H1 (cell line): ENCODE data around the gene ECT2L. TPM values are rescaled to one million over a fixed set of nuclear protein-coding genes. Genes with fewer than 3 reads are reported as not detected.

Source experiments
- CTCF ChIA-PET: fragments of 300-600 bp; sonication (Branson Sonifier 250); formaldehyde crosslinking; loops from one replicate; lab custom pipeline; 2021; ENCODE audit not compliant: partially characterized antibody; lab: Charles Lee
- POLR2A ChIA-PET: fragments of 300-600 bp; sonication (Branson Sonifier 250); formaldehyde crosslinking; loops from one replicate; lab custom pipeline; 2021; ENCODE audit warnings: inconsistent platforms; ENCODE audit not compliant: partially characterized antibody; lab: Charles Lee
- DNase-seq, 2 experiments: peaks; one replicate each; pipeline versions ENCODE4 v3.0.0 to v3.0.0-alpha.2; 2010 to 2022; ENCODE audit warnings: low spot score in 2 of 2, low read depth in 1 of 2, mixed read lengths in 1 of 2
- FAIRE-seq: peaks from 2 replicates; lab custom pipeline; 2011; peaks lifted over from hg19 to GRCh38; lab: Jason Lieb, UNC
- H2AFZ ChIP-seq: 2 replicates; pipeline ENCODE4 v1.8.1; 2012; ENCODE audit warnings: low read length, inconsistent platforms
- H2AK5ac ChIP-seq: 2 replicates; pipeline ENCODE4 v1.6.1; 2013; ENCODE audit warnings: low read depth, low read length
- H2BK120ac ChIP-seq: replicated peaks from 2 replicates; pipeline ENCODE3; 2013; ENCODE audit warnings: low read depth, low read length, inconsistent platforms
- H2BK12ac ChIP-seq: 2 replicates; pipeline ENCODE4 v1.6.1; 2013; ENCODE audit warnings: low read depth, low read length
- H2BK15ac ChIP-seq: 2 replicates; pipeline ENCODE4 v1.6.1; 2013; ENCODE audit warnings: low read length
- H2BK20ac ChIP-seq: 2 replicates; pipeline ENCODE4 v1.6.1; 2013; ENCODE audit warnings: low read length
- H2BK5ac ChIP-seq: 2 replicates; pipeline ENCODE4 v1.6.1; 2013; ENCODE audit warnings: low read depth, low read length
- H3K14ac ChIP-seq: 2 replicates; pipeline ENCODE4 v1.6.1; 2013; ENCODE audit warnings: inconsistent platforms; ENCODE audit not compliant: insufficient read length
- H3K18ac ChIP-seq: 2 replicates; pipeline ENCODE4 v1.6.1; 2013; ENCODE audit warnings: low read length; ENCODE audit errors: extremely low read depth
- H3K23ac ChIP-seq: 2 replicates; pipeline ENCODE4 v1.6.1; 2013; ENCODE audit warnings: inconsistent platforms; ENCODE audit not compliant: insufficient read length
- H3K23me2 ChIP-seq: 2 replicates; pipeline ENCODE4 v1.6.1; 2013; ENCODE audit warnings: low read depth, low read length
- H3K27ac ChIP-seq: 2 replicates; pipeline ENCODE4 v1.6.1; 2011; ENCODE audit warnings: low read depth, low read length, inconsistent platforms
- H3K27me3 ChIP-seq, 4 experiments: replicated peaks in 1 of 4; 1 replicate in 1 of 4; 2 replicates in 3 of 4; pipeline versions ENCODE4 v1.6.1 to v1.8.1; 2011 to 2013; ENCODE audit warnings: low read length in 3 of 4, mild to moderate bottlenecking in 3 of 4, inconsistent platforms in 2 of 4, mixed read lengths in 2 of 4, moderate library complexity in 1 of 4; ENCODE audit not compliant: control insufficient read depth in 3 of 4, insufficient read depth in 3 of 4; ENCODE audit errors: extremely low read depth in 1 of 4
- H3K36me3 ChIP-seq, 4 experiments: 2 replicates each; pipeline versions ENCODE4 v1.6.1 to v1.8.1; 2011 to 2013; ENCODE audit warnings: mild to moderate bottlenecking in 4 of 4, low read length in 3 of 4, moderate library complexity in 2 of 4, control low read depth in 1 of 4, inconsistent platforms in 1 of 4; ENCODE audit not compliant: insufficient read depth in 4 of 4, control insufficient read depth in 2 of 4
- H3K4ac ChIP-seq: replicated peaks from 2 replicates; pipeline ENCODE3; 2013; ENCODE audit warnings: low read length, low read depth, mixed read lengths, inconsistent platforms; ENCODE audit not compliant: insufficient read length
- H3K4me1 ChIP-seq, 4 experiments: replicated peaks in 1 of 4; 1 replicate in 1 of 4; 2 replicates in 3 of 4; pipeline versions ENCODE4 v1.6.1 to v1.8.1; 2011 to 2013; ENCODE audit warnings: low read length in 3 of 4, inconsistent platforms in 2 of 4, mixed read lengths in 1 of 4; ENCODE audit not compliant: insufficient read depth in 4 of 4, control insufficient read depth in 3 of 4
- H3K4me2 ChIP-seq, 2 experiments: 2 replicates each; pipeline versions ENCODE4 v1.6.1 to v1.8.1; 2011 to 2013; ENCODE audit warnings: low read depth in 2 of 2, low read length in 2 of 2, control low read depth in 1 of 2, inconsistent platforms in 1 of 2, mild to moderate bottlenecking in 1 of 2; ENCODE audit not compliant: insufficient read depth in 1 of 2
- H3K4me3 ChIP-seq, 4 experiments: fragments of 200-600, 300-600 bp in 1 of 4; sonication (generic), shearing (Covaris generic), sonication (Bioruptor Twin) in 1 of 4; 2 replicates each; pipeline versions ENCODE4 v1.5.1 to v1.8.1; 2011 to 2016; ENCODE audit warnings: low read length in 4 of 4, low read depth in 3 of 4, control low read depth in 2 of 4, inconsistent platforms in 2 of 4, mild to moderate bottlenecking in 2 of 4, mixed read lengths in 1 of 4, moderate library complexity in 1 of 4; ENCODE audit not compliant: insufficient read depth in 2 of 4; ENCODE audit errors: extremely low read depth in 1 of 4
- H3K56ac ChIP-seq: replicated peaks from 2 replicates; pipeline ENCODE3; 2013; ENCODE audit warnings: low read depth, mild to moderate bottlenecking, mixed read lengths, low read length, inconsistent platforms; ENCODE audit not compliant: insufficient read length
- H3K79me1 ChIP-seq: 2 replicates; pipeline ENCODE4 v1.6.1; 2013; ENCODE audit warnings: low read depth, low read length, control low read depth
- H3K79me2 ChIP-seq, 2 experiments: 2 replicates each; pipeline versions ENCODE4 v1.6.1 to v1.8.1; 2012 to 2013; ENCODE audit warnings: low read length in 2 of 2, mild to moderate bottlenecking in 2 of 2, inconsistent platforms in 1 of 2; ENCODE audit not compliant: insufficient read depth in 2 of 2, control insufficient read depth in 1 of 2
- H3K9ac ChIP-seq, 4 experiments: replicated peaks in 1 of 4; 1 replicate in 1 of 4; 2 replicates in 3 of 4; pipeline versions ENCODE4 v1.6.1 to v1.8.1; 2011 to 2013; ENCODE audit warnings: low read depth in 3 of 4, low read length in 3 of 4, control low read depth in 2 of 4, mild to moderate bottlenecking in 2 of 4, moderate library complexity in 2 of 4, inconsistent platforms in 1 of 4; ENCODE audit errors: extremely low read depth in 1 of 4
- H3K9me3 ChIP-seq, 2 experiments: 2 replicates each; pipeline versions ENCODE4 v1.6.1 to v1.8.1; 2012 to 2013; ENCODE audit warnings: mild to moderate bottlenecking in 2 of 2, moderate library complexity in 2 of 2, control low read depth in 1 of 2, inconsistent platforms in 1 of 2, low read depth in 1 of 2, low read length in 1 of 2, mixed read lengths in 1 of 2; ENCODE audit not compliant: insufficient read depth in 2 of 2
- H4K20me1 ChIP-seq, 2 experiments: replicated peaks in 1 of 2; 2 replicates each; pipeline versions ENCODE3 to v1.8.1; 2011 to 2013; ENCODE audit warnings: inconsistent platforms in 2 of 2, low read length in 2 of 2, mild to moderate bottlenecking in 1 of 2; ENCODE audit not compliant: insufficient read depth in 2 of 2, control insufficient read depth in 1 of 2
- H4K5ac ChIP-seq: 2 replicates; pipeline ENCODE4 v1.6.1; 2013; ENCODE audit warnings: low read length, low read depth, mixed read lengths, inconsistent platforms; ENCODE audit not compliant: insufficient read length
- H4K8ac ChIP-seq: 2 replicates; pipeline ENCODE4 v1.8.0; 2013; ENCODE audit warnings: mild to moderate bottlenecking, moderate library complexity, low read length, inconsistent platforms; ENCODE audit not compliant: insufficient read depth; ENCODE audit errors: extremely low read depth
- H4K91ac ChIP-seq: replicated peaks from 2 replicates; pipeline ENCODE3; 2013; ENCODE audit warnings: low read length, mixed read lengths, inconsistent platforms; ENCODE audit not compliant: insufficient read length
- EP300 ChIP-seq, 2 experiments: IDR thresholded peaks; 1 replicate in 1 of 2; 2 replicates in 1 of 2; pipeline ENCODE4 v1.6.1; 2011 to 2012; ENCODE audit warnings: low read depth in 2 of 2, low read length in 2 of 2, mild to moderate bottlenecking in 2 of 2, borderline replicate concordance in 1 of 2, inconsistent platforms in 1 of 2, moderate library complexity in 1 of 2
- EZH2 ChIP-seq: fragments of 200-600 bp; sonication (generic); IDR thresholded peaks from 2 replicates; pipeline ENCODE4 v1.7.1; 2012; ENCODE audit warnings: low read depth, mild to moderate bottlenecking, moderate library complexity, low read length, inconsistent platforms; ENCODE audit not compliant: severe bottlenecking
- HDAC6 ChIP-seq: IDR thresholded peaks from one replicate; pipeline ENCODE4 v1.7.1; 2012; ENCODE audit warnings: low read depth, mild to moderate bottlenecking, inconsistent platforms, low read length, moderate library complexity
- POU5F1 ChIP-seq: IDR thresholded peaks from 2 replicates; pipeline ENCODE4 v1.6.1; 2011; ENCODE audit warnings: low read depth, mild to moderate bottlenecking, low read length, moderate library complexity
- RBBP5 ChIP-seq: IDR thresholded peaks from 2 replicates; pipeline ENCODE4 v1.7.1; 2012; ENCODE audit warnings: low read depth, mild to moderate bottlenecking, inconsistent platforms, low read length, moderate library complexity, borderline replicate concordance
- SP2 ChIP-seq: IDR thresholded peaks from 2 replicates; pipeline ENCODE4 v1.6.1; 2012; ENCODE audit warnings: mild to moderate bottlenecking, low read length, inconsistent platforms
- SRF ChIP-seq: IDR thresholded peaks from 2 replicates; pipeline ENCODE4 v1.6.1; 2011; ENCODE audit warnings: mild to moderate bottlenecking, low read depth, low read length, moderate library complexity
- TBP ChIP-seq: IDR thresholded peaks from 2 replicates; pipeline ENCODE4 v1.6.1; 2011; ENCODE audit warnings: low read depth, low read length, improper control_type of control experiment
- polyA plus RNA-seq, 7 experiments: library from polyadenylated mRNA; depleted of rRNA in 3 of 7; stranded (reverse) in 5 of 7; unstranded in 2 of 7; fragments of >200 nt in 5 of 7; fragments of 200-250 nt in 2 of 7; gene quantifications; 1 replicate in 5 of 7; 2 replicates in 1 of 7; 4 replicates in 1 of 7; pipeline versions ENCODE4 v1.2.1 to v1.2.3, GENCODE V29; 2011 to 2013; ENCODE audit warnings: missing spikeins in 2 of 7, mixed read lengths in 2 of 7
- total RNA-seq: library from RNA; stranded (reverse); fragmentation: NEBNext Ultra II Directional; extraction: Animal tissue kit (Norgen Biotek cat#: 25700); gene quantifications from 2 replicates; pipeline ENCODE4 v1.2.1, GENCODE V29; 2021

ECT2L gene
- total and polyA plus RNA-seq, 2 of the 8 experiments (the other 6 are each of a cell fraction or from before 2014, with no cell fraction given): not detected

GRCh38 chr6:138897031-138897430 is 101.1 kb downstream of the ECT2L start:
- H3K18ac ChIP-seq: no peak overlapping the region
- no peaks in the 10 kb centered on the region for H3K79me1 ChIP-seq
- no peaks in the 10 kb centered on the region for H3K9me3 ChIP-seq
- H3K14ac ChIP-seq: no peak overlapping the region
- no peak overlapping the region for H4K91ac ChIP-seq
- ChIA-PET CTCF (no interaction called here), POLR2A (no interaction called here)
- H2AK5ac ChIP-seq: no peak overlapping the region
- no peak overlapping the region for H2BK20ac ChIP-seq
- H3K23me2 ChIP-seq: no peaks in the 10 kb centered on the region
- no peak overlapping the region for H4K5ac ChIP-seq
- no peak overlapping the region for H4K8ac ChIP-seq
- no peak overlapping the region for H3K27ac ChIP-seq
- no peak overlapping the region for H2BK5ac ChIP-seq
- no peak overlapping the region for H2BK120ac ChIP-seq
- no peak overlapping the region for H3K9ac ChIP-seq
- H2BK15ac ChIP-seq: no peak overlapping the region
- FAIRE-seq (no peak), DNase-seq (no peak)
- peaks cover 0 to 25% (median 4%) of the 10 kb centered on the region in 4 experiments; a peak in 3 of 8 replicates for H3K36me3 ChIP-seq
- H3K4me3 ChIP-seq: no peak overlapping the region
- H3K56ac ChIP-seq: no peak overlapping the region
- H3K4me1 ChIP-seq: no peaks in the 10 kb centered on the region
- no peak overlapping the region for H2BK12ac ChIP-seq
- no peaks in the 10 kb centered on the region for H3K79me2 ChIP-seq
- no peaks in the 10 kb centered on the region for H4K20me1 ChIP-seq
- no peak overlapping the region for H3K4me2 ChIP-seq
- H2AFZ ChIP-seq: no peak overlapping the region
- no peak overlapping the region for H3K23ac ChIP-seq
- H3K27me3 ChIP-seq: peaks cover 0 to 1% (median 0%) of the 10 kb centered on the region in 4 experiments; a peak in 1 of 7 replicates
- no peak overlapping the region for H3K4ac ChIP-seq
- TF ChIP-seq HDAC6 (no peak), SRF (no peak), EZH2 (no peak), POU5F1 (no peak), SP2 (no peak), EP300 (IDR thresholded peaks at IDR 0.05; ENCODE audit: borderline replicate concordance in 1 of 2, low read depth in 2 of 2, low read length in 2 of 2) (no peak), RBBP5 (no peak), TBP (no peak)
